SK-N-SH (cell line): ENCODE results near the gene G6PD. TPM values are rescaled to one million over a fixed set of nuclear protein-coding genes. Genes with fewer than 3 reads are reported as not detected.

Experiments used
- CTCF ChIA-PET: fragments of 300-600, 350-600 bp; formaldehyde crosslinking; extraction: SDS; loops from one replicate; lab custom pipeline; 2021; lab: Yijun Ruan, JAX
- POLR2A ChIA-PET: fragments of 350-600 bp; sonication (Branson Sonifier 250); formaldehyde crosslinking; extraction: SDS; loops from one replicate; lab custom pipeline; 2020; ENCODE audit warnings: antibody characterized with exemption, inconsistent platforms; lab: Yijun Ruan, JAX
- DNase-seq: peaks from one replicate; pipeline ENCODE4 v3.0.0; 2012
- H2AFZ ChIP-seq: fragments of 200-600 bp; sonication (generic); 2 replicates; pipeline ENCODE4 v1.8.1; 2016; ENCODE audit warnings: antibody characterized with exemption, mild to moderate bottlenecking, low read depth
- H3F3A ChIP-seq: fragments of 200-600 bp; sonication (generic); replicated peaks from 2 replicates; pipeline ENCODE3; 2016; ENCODE audit warnings: antibody characterized with exemption, mild to moderate bottlenecking; ENCODE audit not compliant: insufficient read depth
- H3K27ac ChIP-seq, 2 experiments: fragments of 200-500 bp in 1 of 2; fragments of 200-600 bp in 1 of 2; sonication (Bioruptor generic) in 1 of 2; sonication (generic), shearing (Covaris generic) in 1 of 2; 2 replicates each; pipeline versions ENCODE4 v1.5.1 to v1.6.1; 2014 to 2016; ENCODE audit warnings: low read depth in 2 of 2, inconsistent platforms in 1 of 2, low read length in 1 of 2, mild to moderate bottlenecking in 1 of 2, mixed read lengths in 1 of 2
- H3K27me3 ChIP-seq: fragments of 200-600 bp; sonication (generic), shearing (Covaris generic); 2 replicates; pipeline ENCODE4 v1.6.1; 2016; ENCODE audit warnings: mixed run types; ENCODE audit not compliant: insufficient read depth
- H3K36me3 ChIP-seq, 2 experiments: fragments of 200-500 bp in 1 of 2; fragments of 200-600 bp in 1 of 2; sonication (Bioruptor generic) in 1 of 2; sonication (generic) in 1 of 2; replicated peaks in 1 of 2; 2 replicates each; pipeline versions ENCODE3 to v1.5.1; 2014 to 2016; ENCODE audit warnings: low read length in 1 of 2, mild to moderate bottlenecking in 1 of 2; ENCODE audit not compliant: insufficient read depth in 2 of 2, control insufficient read depth in 1 of 2
- H3K4me1 ChIP-seq, 2 experiments: fragments of 200-500 bp in 1 of 2; fragments of 200-600 bp in 1 of 2; sonication (Bioruptor generic) in 1 of 2; sonication (generic), shearing (Covaris generic) in 1 of 2; 2 replicates each; pipeline versions ENCODE4 v1.5.1 to v1.6.1; 2014 to 2016; ENCODE audit warnings: low read depth in 1 of 2, low read length in 1 of 2, mixed run types in 1 of 2; ENCODE audit not compliant: insufficient read depth in 2 of 2, control insufficient read depth in 1 of 2
- H3K4me2 ChIP-seq: fragments of 200-600 bp; sonication (generic), shearing (Covaris generic); 2 replicates; pipeline ENCODE4 v1.6.1; 2017; ENCODE audit warnings: mixed run types
- H3K4me3 ChIP-seq, 2 experiments: fragments of 200-500 bp in 1 of 2; fragments of 200-600 bp in 1 of 2; sonication (Bioruptor generic) in 1 of 2; sonication (generic), shearing (Covaris generic) in 1 of 2; 2 replicates each; pipeline versions ENCODE4 v1.5.1 to v1.8.1; 2014 to 2016; ENCODE audit warnings: low read depth in 2 of 2, inconsistent platforms in 1 of 2, low read length in 1 of 2, mild to moderate bottlenecking in 1 of 2, mixed read lengths in 1 of 2, moderate library complexity in 1 of 2
- H3K79me2 ChIP-seq: fragments of 200-600 bp; sonication (generic); 2 replicates; pipeline ENCODE4 v1.8.1; 2017; ENCODE audit warnings: mild to moderate bottlenecking; ENCODE audit not compliant: insufficient read depth
- H3K9ac ChIP-seq: fragments of 200-600 bp; sonication (generic); 2 replicates; pipeline ENCODE4 v1.6.1; 2017; ENCODE audit warnings: mixed run types
- H3K9me2 ChIP-seq: fragments of 200-600 bp; sonication (generic); 2 replicates; pipeline ENCODE4 v1.6.1; 2017; ENCODE audit warnings: mixed run types
- H3K9me3 ChIP-seq: fragments of 200-600 bp; sonication (generic); 2 replicates; pipeline ENCODE4 v1.6.1; 2017; ENCODE audit warnings: mixed run types, mild to moderate bottlenecking, moderate library complexity
- H4K20me1 ChIP-seq: fragments of 200-600 bp; sonication (generic); 2 replicates; pipeline ENCODE4 v1.6.1; 2017; ENCODE audit warnings: mild to moderate bottlenecking, mixed run types; ENCODE audit not compliant: insufficient read depth
- CHD2 ChIP-seq: fragments of 150-350 bp; IDR thresholded peaks from 2 replicates; pipeline ENCODE4 v1.6.1; 2018; ENCODE audit warnings: low read length; ENCODE audit not compliant: partially characterized antibody
- ELF1 ChIP-seq: IDR thresholded peaks from 2 replicates; pipeline ENCODE4 v1.4.0; 2012
- FOXM1 ChIP-seq: IDR thresholded peaks from 2 replicates; pipeline ENCODE4 v1.4.0; 2012; ENCODE audit warnings: low read depth, mild to moderate bottlenecking
- MXI1 ChIP-seq: IDR thresholded peaks from 2 replicates; pipeline ENCODE4 v1.6.1; 2012; ENCODE audit warnings: mild to moderate bottlenecking, low read depth, low read length, improper control_type of control experiment
- NRF1 ChIP-seq: IDR thresholded peaks from 2 replicates; pipeline ENCODE4 v1.6.1; 2012; ENCODE audit warnings: low read depth, mild to moderate bottlenecking, low read length
- POLR2AphosphoS5 ChIP-seq: IDR thresholded peaks from 2 replicates; pipeline ENCODE4 v1.6.1; 2012; ENCODE audit warnings: low read depth, low read length
- REST ChIP-seq: IDR thresholded peaks from 2 replicates; pipeline ENCODE4 v1.6.1; 2012; ENCODE audit warnings: mild to moderate bottlenecking, low read depth, low read length, moderate library complexity
- RXRA ChIP-seq: IDR thresholded peaks from 2 replicates; pipeline ENCODE4 v1.4.0; 2012; ENCODE audit warnings: low read depth, mild to moderate bottlenecking, borderline replicate concordance
- SIN3A ChIP-seq: IDR thresholded peaks from 2 replicates; pipeline ENCODE4 v1.6.1; 2012; ENCODE audit warnings: low read depth, mild to moderate bottlenecking, low read length, moderate library complexity, borderline replicate concordance
- SMC3 ChIP-seq: IDR thresholded peaks from 2 replicates; pipeline ENCODE4 v1.6.1; 2012; ENCODE audit warnings: low read depth, low read length, improper control_type of control experiment
- TCF12 ChIP-seq: IDR thresholded peaks from 2 replicates; pipeline ENCODE4 v1.4.0; 2012
- TEAD4 ChIP-seq: IDR thresholded peaks from 2 replicates; pipeline ENCODE4 v1.4.0; 2012; ENCODE audit warnings: mild to moderate bottlenecking, borderline replicate concordance; ENCODE audit not compliant: insufficient read depth
- WGBS: methylation state at CpG from one replicate; pipeline ENCODE4 v1.1.6; 2017; ENCODE audit warnings: low lambda C conversion rate; 5-methylcytosine and 5-hydroxymethylcytosine counted together
- polyA plus RNA-seq, 3 experiments: library from polyadenylated mRNA; depleted of rRNA; stranded (reverse); fragments of >200 nt; gene quantifications; 2 replicates each; pipeline ENCODE4 v1.2.3, GENCODE V29; 2012
- TF ChIP-seq, protein P1 (sequence below): fragments of 150-350 bp; IDR thresholded peaks from 2 replicates; pipeline ENCODE4 v1.6.1; 2016; ENCODE audit warnings: mild to moderate bottlenecking, low read depth, low read length
- TF ChIP-seq, protein P2 (sequence below): IDR thresholded peaks from 2 replicates; pipeline ENCODE4; 2012
- TF ChIP-seq, protein P3 (sequence below): IDR thresholded peaks from 2 replicates; pipeline ENCODE4 v1.4.0; 2012; ENCODE audit warnings: low read depth, borderline replicate concordance

Gene G6PD
- polyA plus RNA-seq, 1 of the 3 experiments (the other 2 are of a cell fraction) = 131 TPM

DNA sequence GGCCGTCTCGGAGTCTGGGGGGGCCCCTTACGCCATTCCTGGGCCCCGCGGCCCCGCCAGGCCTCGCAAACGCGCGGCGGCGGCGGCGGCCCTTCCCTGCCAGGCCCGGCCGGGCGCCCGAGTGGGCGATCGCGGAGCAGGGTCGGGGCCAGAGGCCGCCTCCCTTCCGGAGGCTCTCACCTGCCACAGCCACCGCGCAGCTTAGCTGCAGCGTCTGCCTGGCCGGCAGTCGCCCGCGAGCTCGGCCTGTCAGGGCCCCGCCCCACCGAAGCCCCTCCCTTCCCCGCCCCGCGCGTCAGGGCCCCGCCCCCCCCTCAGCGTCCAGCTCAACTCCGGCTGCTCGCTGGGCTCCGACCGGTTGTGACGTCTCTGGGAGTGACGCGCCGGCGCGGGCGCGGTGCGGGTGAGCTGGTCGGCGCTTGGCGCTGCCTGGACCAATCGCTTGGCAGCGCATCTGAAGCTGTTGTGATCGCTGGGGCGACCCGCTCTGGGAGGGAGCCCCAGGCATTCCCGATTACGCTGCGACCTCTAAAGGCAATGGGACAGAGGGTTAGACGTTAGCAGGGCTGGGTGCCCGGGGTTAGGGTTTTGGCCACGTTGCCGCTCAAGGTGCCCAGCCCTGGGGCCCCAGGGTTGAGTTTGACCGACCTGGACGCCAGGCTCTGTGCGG, 56.1 kb downstream of the G6PD start, which contains the start of gene SLC10A3 (continued):
- TF ChIP-seq, protein P1, sequence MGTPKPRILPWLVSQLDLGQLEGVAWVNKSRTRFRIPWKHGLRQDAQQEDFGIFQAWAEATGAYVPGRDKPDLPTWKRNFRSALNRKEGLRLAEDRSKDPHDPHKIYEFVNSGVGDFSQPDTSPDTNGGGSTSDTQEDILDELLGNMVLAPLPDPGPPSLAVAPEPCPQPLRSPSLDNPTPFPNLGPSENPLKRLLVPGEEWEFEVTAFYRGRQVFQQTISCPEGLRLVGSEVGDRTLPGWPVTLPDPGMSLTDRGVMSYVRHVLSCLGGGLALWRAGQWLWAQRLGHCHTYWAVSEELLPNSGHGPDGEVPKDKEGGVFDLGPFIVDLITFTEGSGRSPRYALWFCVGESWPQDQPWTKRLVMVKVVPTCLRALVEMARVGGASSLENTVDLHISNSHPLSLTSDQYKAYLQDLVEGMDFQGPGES = no peak
- peak; percentile 56; the same call in 1 of the 2 replicates for TF ChIP-seq POLR2AphosphoS5
- no peak for TF ChIP-seq ELF1
- TF ChIP-seq, protein P2, sequence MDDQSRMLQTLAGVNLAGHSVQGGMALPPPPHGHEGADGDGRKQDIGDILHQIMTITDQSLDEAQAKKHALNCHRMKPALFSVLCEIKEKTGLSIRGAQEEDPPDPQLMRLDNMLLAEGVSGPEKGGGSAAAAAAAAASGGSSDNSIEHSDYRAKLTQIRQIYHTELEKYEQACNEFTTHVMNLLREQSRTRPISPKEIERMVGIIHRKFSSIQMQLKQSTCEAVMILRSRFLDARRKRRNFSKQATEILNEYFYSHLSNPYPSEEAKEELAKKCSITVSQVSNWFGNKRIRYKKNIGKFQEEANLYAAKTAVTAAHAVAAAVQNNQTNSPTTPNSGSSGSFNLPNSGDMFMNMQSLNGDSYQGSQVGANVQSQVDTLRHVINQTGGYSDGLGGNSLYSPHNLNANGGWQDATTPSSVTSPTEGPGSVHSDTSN = peak; percentile 25; the same call in 1 of the 2 replicates
- TF ChIP-seq TEAD4 = no peak
- TF ChIP-seq, protein P3, sequence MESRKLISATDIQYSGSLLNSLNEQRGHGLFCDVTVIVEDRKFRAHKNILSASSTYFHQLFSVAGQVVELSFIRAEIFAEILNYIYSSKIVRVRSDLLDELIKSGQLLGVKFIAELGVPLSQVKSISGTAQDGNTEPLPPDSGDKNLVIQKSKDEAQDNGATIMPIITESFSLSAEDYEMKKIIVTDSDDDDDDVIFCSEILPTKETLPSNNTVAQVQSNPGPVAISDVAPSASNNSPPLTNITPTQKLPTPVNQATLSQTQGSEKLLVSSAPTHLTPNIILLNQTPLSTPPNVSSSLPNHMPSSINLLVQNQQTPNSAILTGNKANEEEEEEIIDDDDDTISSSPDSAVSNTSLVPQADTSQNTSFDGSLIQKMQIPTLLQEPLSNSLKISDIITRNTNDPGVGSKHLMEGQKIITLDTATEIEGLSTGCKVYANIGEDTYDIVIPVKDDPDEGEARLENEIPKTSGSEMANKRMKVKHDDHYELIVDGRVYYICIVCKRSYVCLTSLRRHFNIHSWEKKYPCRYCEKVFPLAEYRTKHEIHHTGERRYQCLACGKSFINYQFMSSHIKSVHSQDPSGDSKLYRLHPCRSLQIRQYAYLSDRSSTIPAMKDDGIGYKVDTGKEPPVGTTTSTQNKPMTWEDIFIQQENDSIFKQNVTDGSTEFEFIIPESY = no peak
- no peak for TF ChIP-seq RXRA
- no peak for TF ChIP-seq CHD2

DNA sequence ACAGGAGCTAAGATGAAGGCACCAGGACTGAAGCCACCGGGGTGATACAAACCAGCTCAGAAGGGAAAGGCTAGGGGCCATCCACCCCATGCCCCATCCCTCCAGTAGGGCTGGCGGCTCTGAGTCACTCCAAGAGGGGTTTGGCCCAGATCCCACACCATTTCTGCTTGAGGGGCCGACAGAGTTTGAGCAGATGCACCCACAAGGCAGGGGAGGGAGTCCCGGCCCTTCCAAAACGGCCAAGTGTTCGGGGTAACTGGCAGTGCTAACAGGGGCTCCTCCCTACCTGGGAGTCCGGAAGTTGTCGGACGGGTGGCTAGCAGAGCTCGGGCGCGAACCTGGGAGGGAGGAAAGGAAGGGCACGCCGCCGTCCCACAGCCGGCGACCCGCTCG, 56.6 kb downstream of the G6PD start:
- H3K27me3 ChIP-seq = 0 out of 2 replicates have a peak, but pooled peaks cover 10% of the 10 kb centered on the region
- ChIA-PET POLR2A (interaction anchor here (0.9 to 2.2 kb wide), 4 partner anchors 12 to 92 kb away, joined by 4 to 8 read pairs (median 4); partner anchors contain the start of genes LAGE3 and RPL10), CTCF (interaction anchor here (0.7 to 1.7 kb wide), 5 partner anchors 10 to 472 kb away, joined by 3 to 6 read pairs (median 4); no protein-coding TSS in a partner anchor)
- H2AFZ ChIP-seq = 0 out of 2 replicates have a peak overlapping the region, but pooled peaks have one; percentile 22
- peaks cover 14% of the 10 kb centered on the region; the same call in 1 of the 2 replicates for H3K79me2 ChIP-seq
- H3K9me3 ChIP-seq = no peaks in the 10 kb centered on the region
- H3K9ac ChIP-seq = peak overlapping the region; percentile 68
- H3K4me1 ChIP-seq = peaks cover 0 to 17% of the 10 kb centered on the region in 2 experiments; a peak in 1 of 4 replicates
- H3K4me3 ChIP-seq = peak overlapping the region; percentile 60 to 66
- no peaks in the 10 kb centered on the region for H4K20me1 ChIP-seq
- H3K9me2 ChIP-seq = no peaks in the 10 kb centered on the region
- peaks cover 0 to 3% of the 10 kb centered on the region in 2 experiments for H3K36me3 ChIP-seq
- WGBS = 14% methylated on average over 2 of the region's 19 CpGs
- TF ChIP-seq CHD2 (no peak), SIN3A (peak; percentile 15; the same call in 1 of the 2 replicates), REST (no peak), SMC3 (no peak), MXI1 (no peak), NRF1 (no peak), FOXM1 (no peak), TCF12 (no peak)
- peak overlapping the region; percentile 74 for H3K4me2 ChIP-seq
- H3F3A ChIP-seq = peaks cover 2% of the 10 kb centered on the region
- DNase-seq = peak; percentile 43
- H3K27ac ChIP-seq = peak overlapping the region; percentile 59 to 74
